T-helper 22 cell (primary cell): Measurements from ENCODE around the gene MYH1.

Experiments used
- DNase-seq: peaks from one replicate; pipeline ENCODE4 v3.0.0-alpha.2; 2020; ENCODE audit warnings: low read depth

MYH1 gene

GRCh38 chr17:10477701-10478100 lies 40.6 kb downstream of the MYH1 start:
- DNase-seq = no peak

- DNase-seq = no peak
Measured at GRCh38 chr17:10474536-10474935, 43.8 kb downstream of the MYH1 start.

DNA sequence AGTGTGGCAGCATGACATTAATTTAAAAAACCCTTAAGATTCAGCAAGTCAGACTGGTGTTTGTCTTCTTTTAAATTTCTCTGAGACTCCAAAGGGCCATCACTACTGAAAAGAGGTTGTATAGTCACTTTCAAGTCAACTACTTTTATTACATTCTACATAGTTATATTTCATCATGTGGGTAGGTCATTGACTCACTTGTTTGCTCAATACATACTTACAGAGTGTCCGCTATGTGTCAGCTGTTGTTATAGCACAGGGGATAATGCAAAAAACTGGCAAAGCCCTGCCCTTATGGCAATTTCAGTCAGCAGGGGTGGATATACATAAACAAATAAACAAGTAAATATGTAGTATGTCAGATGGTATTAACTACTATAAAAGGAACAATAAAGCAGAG lies 46.5 kb downstream of the MYH1 start:
- DNase-seq = no peak

GRCh38 chr17:10469459-10469858 lies 48.9 kb downstream of the MYH1 start, which contains the start of gene MYH4:
MYH4 (minus strand) TSS chr17:10469559; CDS start chr17:10466745, 2,814 bp downstream.
- DNase-seq = no peak

DNA sequence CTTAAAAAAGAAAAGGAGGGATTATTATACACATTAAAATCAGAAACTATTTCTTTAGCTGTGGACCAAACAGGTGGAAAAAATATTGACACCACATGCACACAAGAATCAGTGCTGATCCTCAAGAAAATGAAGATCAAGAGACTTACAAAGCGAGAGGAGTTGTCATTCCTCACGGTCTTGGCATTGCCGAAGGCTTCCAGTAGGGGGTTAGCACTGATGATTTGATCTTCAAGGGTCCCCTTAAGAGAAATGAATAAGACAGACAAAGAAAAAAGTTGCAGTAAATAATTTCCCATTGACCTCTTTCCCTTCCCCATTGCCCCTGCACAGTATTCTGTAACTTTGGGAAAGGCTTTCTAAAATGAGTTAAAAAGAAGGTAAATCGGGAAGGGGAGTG lies 54.9 kb downstream of the MYH1 start:
- DNase-seq = no peak

DNA sequence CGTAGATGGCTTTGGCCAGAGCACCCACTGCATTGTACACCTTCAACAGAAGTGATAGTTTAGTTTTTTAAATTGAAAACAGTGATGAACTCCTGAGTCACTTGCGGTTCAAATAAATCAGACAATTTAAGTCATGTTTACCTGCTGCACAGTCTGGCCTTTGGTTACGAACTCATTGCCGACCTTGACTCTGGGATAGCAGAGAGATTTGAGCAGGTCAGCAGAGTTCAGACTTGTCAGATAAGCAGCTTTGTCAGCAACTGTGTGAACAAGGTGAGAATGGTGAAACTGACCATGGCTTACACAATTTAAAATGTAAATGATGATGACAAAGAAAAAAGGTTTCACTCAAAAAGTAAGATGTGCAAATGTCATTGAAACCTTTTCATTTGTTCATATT lies 58.3 kb downstream of the MYH1 start:
- no peak for DNase-seq

- DNase-seq = no peak
Measured at GRCh38 chr17:10458701-10459100, 59.6 kb downstream of the MYH1 start.

- DNase-seq = no peak
Measured at GRCh38 chr17:10457952-10458351, 60.4 kb downstream of the MYH1 start.

GRCh38 chr17:10447026-10447931 lies 71.1 kb downstream of the MYH1 start:
- DNase-seq = no peak
